ENCODE measurements around the gene NR4A2.

NR4A2 gene

GRCh38 chr2:156332534-156333273 lies at the start of gene NR4A2:
TSS of gene NR4A2 (minus strand) at chr2:156332721. CDS start at chr2:156330186, 2,535 bp downstream.
- DNase-seq, result peak; percentile 82

- no peak for DNase-seq
Measured at GRCh38 chr2:156380117-156380645, 47.7 kb upstream of the NR4A2 start.

GRCh38 chr2:156379714-156380113 lies 47.2 kb upstream of the NR4A2 start:
- no peak for DNase-seq

GRCh38 chr2:156379071-156379470 lies 46.5 kb upstream of the NR4A2 start:
- no peak for DNase-seq

- DNase-seq, result no peak
Measured at GRCh38 chr2:156366753-156367152, 34.2 kb upstream of the NR4A2 start.

- DNase-seq, result no peak
Measured at GRCh38 chr2:156363141-156363540, 30.6 kb upstream of the NR4A2 start.

- no peak for DNase-seq
Measured at GRCh38 chr2:156356014-156356754, 23.7 kb upstream of the NR4A2 start.

- DNase-seq, result no peak
Measured at GRCh38 chr2:156352911-156353310, 20.4 kb upstream of the NR4A2 start.

GRCh38 chr2:156350374-156351142 lies 18.0 kb upstream of the NR4A2 start:
- no peak for DNase-seq

GRCh38 chr2:156349605-156350004 lies 17.1 kb upstream of the NR4A2 start:
- no peak for DNase-seq

GRCh38 chr2:156349161-156349560 lies 16.6 kb upstream of the NR4A2 start:
- DNase-seq, result no peak

- DNase-seq, result no peak
Measured at GRCh38 chr2:156347431-156347830, 14.9 kb upstream of the NR4A2 start.

- DNase-seq, result no peak
Measured at GRCh38 chr2:156346731-156347130, 14.2 kb upstream of the NR4A2 start.

GRCh38 chr2:156345582-156345981 lies 13.1 kb upstream of the NR4A2 start:
- DNase-seq, result no peak

- DNase-seq, result no peak
Measured at GRCh38 chr2:156343940-156344301, 11.4 kb upstream of the NR4A2 start.

- no peak for DNase-seq
Measured at GRCh38 chr2:156343096-156343939, 10.8 kb upstream of the NR4A2 start.

GRCh38 chr2:156342254-156343095 lies 10.0 kb upstream of the NR4A2 start:
- DNase-seq, result peak; percentile 63

- peak; percentile 63 for DNase-seq
Measured at GRCh38 chr2:156341452-156342253, 9.1 kb upstream of the NR4A2 start.

GRCh38 chr2:156340804-156341451 lies 8.4 kb upstream of the NR4A2 start:
- DNase-seq, result no peak

- DNase-seq, result no peak
Measured at GRCh38 chr2:156340377-156340776, 7.9 kb upstream of the NR4A2 start.
